SK-N-MC (cell line): ENCODE data around the gene MAML2.

Experiments used
- DNase-seq: peaks from one replicate; pipeline ENCODE4 v3.0.0-alpha.2; 2011; ENCODE audit warnings: low read depth, low spot score
- H3K27ac ChIP-seq: fragments of 200-600 bp; sonication (generic); 2 replicates; pipeline ENCODE4 v1.5.1; 2016; ENCODE audit warnings: mixed run types
- H3K36me3 ChIP-seq: fragments of 200-600 bp; sonication (generic); 2 replicates; pipeline ENCODE4 v1.6.1; 2017; ENCODE audit warnings: antibody characterized with exemption, low read length, mixed read lengths; ENCODE audit not compliant: insufficient read depth
- H3K4me3 ChIP-seq: fragments of 200-600 bp; sonication (generic); 2 replicates; pipeline ENCODE4 v1.5.1; 2016
- H3K9ac ChIP-seq: fragments of 200-600 bp; sonication (generic); 2 replicates; pipeline ENCODE4 v1.8.0; 2017; ENCODE audit warnings: mixed run types, mixed read lengths; ENCODE audit not compliant: insufficient read length
- H3K9me3 ChIP-seq: fragments of 200-600 bp; sonication (generic); 2 replicates; pipeline ENCODE4 v1.6.1; 2017; ENCODE audit warnings: low read depth, mild to moderate bottlenecking, antibody characterized with exemption, low read length, moderate library complexity, mixed read lengths
- EZH2 ChIP-seq: fragments of 200-600 bp; sonication (generic); IDR thresholded peaks from one replicate; pipeline ENCODE4 v1.6.1; 2017; ENCODE audit warnings: antibody characterized with exemption
- FOXP2 ChIP-seq: optimal IDR thresholded peaks from 2 replicates; pipeline ENCODE3; 2011; ENCODE audit warnings: mild to moderate bottlenecking, moderate library complexity; ENCODE audit not compliant: insufficient read depth; ENCODE audit errors: extremely low read length, control extremely low read depth
- POLR2AphosphoS5 ChIP-seq: IDR thresholded peaks from 2 replicates; pipeline ENCODE4 v1.6.1; 2012; ENCODE audit warnings: mild to moderate bottlenecking, low read depth, low read length, borderline replicate concordance

Gene MAML2

GRCh38 chr11:96070453-96070852 lies 272.5 kb downstream of the MAML2 start:
- TF ChIP-seq POLR2AphosphoS5, result no peak
- no peak for TF ChIP-seq FOXP2
- TF ChIP-seq EZH2, result no peak
- Histone ChIP-seq H3K4me3 (no peak overlapping the region), H3K9me3 (no peaks in the 10 kb centered on the region), H3K27ac (no peak overlapping the region), H3K36me3 (no peaks in the 10 kb centered on the region), H3K9ac (no peak overlapping the region)
- DNase-seq, result no peak

GRCh38 chr11:96067160-96067559 lies 275.8 kb downstream of the MAML2 start:
- DNase-seq, result no peak
- Histone ChIP-seq H3K9me3 (no peaks in the 10 kb centered on the region), H3K27ac (no peak overlapping the region), H3K9ac (no peak overlapping the region), H3K36me3 (no peaks in the 10 kb centered on the region), H3K4me3 (no peak overlapping the region)
- TF ChIP-seq POLR2AphosphoS5 (no peak), EZH2 (no peak), FOXP2 (no peak)

- H3K4me3 ChIP-seq, result no peak overlapping the region
- TF ChIP-seq EZH2 (no peak), POLR2AphosphoS5 (no peak), FOXP2 (no peak)
Observed at GRCh38 chr11:96065379-96065778, 277.6 kb downstream of the MAML2 start.

GRCh38 chr11:96063886-96064285 lies 279.1 kb downstream of the MAML2 start:
- H3K36me3 ChIP-seq, result no peaks in the 10 kb centered on the region
- H3K4me3 ChIP-seq, result no peak overlapping the region
- no peak overlapping the region for H3K27ac ChIP-seq
- no peak for TF ChIP-seq POLR2AphosphoS5
- no peak for TF ChIP-seq FOXP2
- TF ChIP-seq EZH2, result no peak
- no peaks in the 10 kb centered on the region for H3K9me3 ChIP-seq
- DNase-seq, result no peak
- H3K9ac ChIP-seq, result no peak overlapping the region

More at GRCh38 chr11:96065379-96065778, 277.6 kb downstream of the MAML2 start:
- Histone ChIP-seq H3K36me3 (no peaks in the 10 kb centered on the region), H3K9ac (no peak overlapping the region), H3K9me3 (no peaks in the 10 kb centered on the region), H3K27ac (no peak overlapping the region)
- DNase-seq, result no peak

GRCh38 chr11:96063053-96063452 lies 279.9 kb downstream of the MAML2 start:
- H3K9ac ChIP-seq, result no peak overlapping the region
- DNase-seq, result no peak
- no peak overlapping the region for H3K27ac ChIP-seq
- TF ChIP-seq FOXP2, result no peak
- no peak for TF ChIP-seq EZH2
- TF ChIP-seq POLR2AphosphoS5, result no peak
- no peaks in the 10 kb centered on the region for H3K36me3 ChIP-seq
- no peaks in the 10 kb centered on the region for H3K9me3 ChIP-seq
- no peak overlapping the region for H3K4me3 ChIP-seq

- Histone ChIP-seq H3K9me3 (no peaks in the 10 kb centered on the region), H3K9ac (no peak overlapping the region), H3K4me3 (no peak overlapping the region), H3K36me3 (no peaks in the 10 kb centered on the region), H3K27ac (no peak overlapping the region)
- peak; percentile 22 for DNase-seq
- no peak for TF ChIP-seq FOXP2
- no peak for TF ChIP-seq EZH2
- TF ChIP-seq POLR2AphosphoS5, result no peak
Observed at GRCh38 chr11:96062134-96062533, 280.9 kb downstream of the MAML2 start.

GRCh38 chr11:96061730-96062129 lies 281.3 kb downstream of the MAML2 start:
- H3K36me3 ChIP-seq, result no peaks in the 10 kb centered on the region
- H3K9ac ChIP-seq, result no peak overlapping the region
- TF ChIP-seq POLR2AphosphoS5, result no peak
- TF ChIP-seq FOXP2, result no peak
- TF ChIP-seq EZH2, result no peak
- no peaks in the 10 kb centered on the region for H3K9me3 ChIP-seq
- H3K4me3 ChIP-seq, result no peak overlapping the region
- no peak for DNase-seq
- H3K27ac ChIP-seq, result no peak overlapping the region

- H3K36me3 ChIP-seq, result no peaks in the 10 kb centered on the region
- no peak overlapping the region for H3K9ac ChIP-seq
- no peak overlapping the region for H3K4me3 ChIP-seq
- H3K9me3 ChIP-seq, result no peaks in the 10 kb centered on the region
- DNase-seq, result no peak
- no peak overlapping the region for H3K27ac ChIP-seq
- TF ChIP-seq POLR2AphosphoS5 (no peak), FOXP2 (no peak), EZH2 (no peak)
Observed at GRCh38 chr11:96061069-96061468, 281.9 kb downstream of the MAML2 start.

- H3K36me3 ChIP-seq, result no peaks in the 10 kb centered on the region
- no peak overlapping the region for H3K4me3 ChIP-seq
- no peak overlapping the region for H3K9ac ChIP-seq
- no peak overlapping the region for H3K27ac ChIP-seq
- TF ChIP-seq FOXP2 (no peak), POLR2AphosphoS5 (no peak), EZH2 (no peak)
- DNase-seq, result no peak
- no peaks in the 10 kb centered on the region for H3K9me3 ChIP-seq
Observed at GRCh38 chr11:96057502-96057901, 285.5 kb downstream of the MAML2 start.
